HG02763 (cell line): Measurements from ENCODE around the gene KLF11.
"Not testable (repeated sequence)": the region's sequence is repeated elsewhere in the genome, so short reads cannot be mapped to it uniquely, and the experiment has no call there.

Source experiments
- ATAC-seq: cut with Tn5 transposase; IDR thresholded peaks from one replicate; pipeline ENCODE4 v1.9.1; 2021; ENCODE audit warnings: mild to moderate bottlenecking, moderate library complexity; ENCODE audit not compliant: unreplicated experiment

KLF11 gene

GRCh38 chr2:10022966-10023662 lies 20.2 kb upstream of the KLF11 start:
- no peak for ATAC-seq

GRCh38 chr2:10026940-10027569 lies 16.3 kb upstream of the KLF11 start:
- no peak for ATAC-seq

- no peak for ATAC-seq
These were observed 15.6 kb upstream of the KLF11 start for GRCh38 chr2:10027660-10028330.

DNA sequence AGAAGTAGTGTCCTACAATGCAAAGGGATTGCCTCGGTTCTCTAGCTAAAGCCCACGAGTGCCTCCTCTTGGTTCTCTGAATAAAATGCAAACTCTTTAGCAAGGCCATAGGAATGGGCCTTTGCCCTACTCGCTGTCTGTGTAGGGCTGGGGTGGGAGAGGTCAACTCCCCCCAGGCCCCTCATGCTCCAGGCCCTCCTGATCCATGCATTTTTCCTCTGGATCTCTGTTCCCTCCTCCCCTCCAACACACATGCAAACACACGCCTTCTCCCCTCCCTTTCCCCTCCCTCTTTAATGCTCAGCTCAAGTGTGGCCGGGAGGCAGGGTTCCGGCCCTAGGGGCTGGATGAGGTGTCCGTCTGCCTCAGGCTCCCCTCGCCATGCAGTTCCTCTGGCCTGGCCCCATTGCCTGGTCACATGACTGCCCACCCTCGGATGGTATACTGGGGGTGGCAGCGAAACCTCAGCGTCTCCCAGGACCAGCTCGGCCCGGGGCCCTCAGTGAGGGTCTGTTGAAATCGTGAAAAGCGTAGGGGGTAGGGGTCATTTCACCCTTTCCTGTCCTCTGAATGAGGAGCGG lies 14.9 kb upstream of the KLF11 start:
- ATAC-seq = no peak

GRCh38 chr2:10028988-10029874 lies 14.1 kb upstream of the KLF11 start:
- ATAC-seq = no peak

GRCh38 chr2:10029875-10030223 lies 13.5 kb upstream of the KLF11 start:
- no peak for ATAC-seq

DNA sequence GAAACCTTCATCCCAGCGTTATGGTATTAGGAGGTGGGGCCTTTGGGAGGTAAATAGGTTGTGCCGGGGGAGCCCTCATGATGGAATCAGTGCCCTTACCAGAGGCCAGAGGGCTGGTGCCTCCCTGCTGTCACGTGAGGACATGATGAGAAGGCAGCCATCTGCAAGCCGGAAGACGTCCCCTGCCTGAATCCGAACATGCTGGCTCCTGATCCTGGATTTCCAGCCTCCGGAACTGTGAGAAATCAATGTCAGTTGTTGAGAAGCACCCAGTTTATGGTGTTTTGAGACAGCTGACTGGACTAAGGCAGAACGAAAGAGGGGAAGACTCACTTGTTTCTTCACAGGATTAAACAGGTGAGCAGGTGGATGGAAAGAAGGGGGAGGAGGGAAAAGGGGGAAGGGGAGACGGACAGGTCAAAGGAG lies 13.0 kb upstream of the KLF11 start:
- ATAC-seq = no peak

- not testable (repeated sequence) for ATAC-seq
These were observed 12.6 kb upstream of the KLF11 start for GRCh38 chr2:10030798-10031197.

DNA sequence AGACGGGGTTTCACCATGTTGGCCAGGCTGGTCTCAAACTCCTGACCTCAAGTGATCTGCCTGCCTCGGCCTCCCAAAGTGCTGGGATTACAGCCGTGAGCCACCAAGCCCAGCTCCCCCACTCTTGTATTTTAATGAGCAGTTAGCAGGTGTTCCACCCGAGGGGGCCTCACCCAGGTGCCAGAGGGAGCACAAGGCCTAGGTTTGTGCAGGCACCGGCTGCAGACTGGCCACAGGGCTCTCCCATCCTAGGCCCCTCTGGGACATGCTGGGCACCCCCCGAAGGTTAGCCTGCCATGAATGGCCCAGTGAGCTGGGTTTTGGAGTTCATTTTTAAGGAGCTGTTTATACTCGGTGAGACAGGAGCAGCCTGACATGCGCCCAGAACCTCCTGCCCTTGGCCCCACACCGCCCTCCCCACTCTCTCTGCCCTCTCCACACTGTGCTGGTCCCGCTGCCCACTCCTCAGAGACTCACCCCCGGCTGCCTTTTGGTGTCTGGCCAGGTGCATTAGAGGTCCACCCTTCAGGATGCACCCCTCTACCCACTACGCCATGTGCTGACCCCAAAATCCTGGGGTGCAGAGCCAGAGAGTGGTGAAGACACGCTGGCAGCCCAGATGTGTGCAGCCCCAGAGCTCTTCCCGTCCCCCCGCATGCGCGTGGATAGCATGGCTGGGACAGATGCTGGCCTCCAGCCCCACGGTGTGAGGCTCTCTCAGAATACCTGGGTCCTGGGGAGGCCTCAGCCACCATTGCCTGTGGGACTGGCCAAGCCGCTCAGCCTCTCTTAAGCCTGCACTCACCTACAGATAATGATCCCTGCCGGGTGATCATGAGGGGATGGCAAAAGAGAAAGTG lies 11.2 kb upstream of the KLF11 start:
- ATAC-seq = no peak

- no peak for ATAC-seq
These were observed 10.6 kb upstream of the KLF11 start for GRCh38 chr2:10032746-10033105.

- no peak for ATAC-seq
These were observed 9.9 kb upstream of the KLF11 start for GRCh38 chr2:10033251-10034006.

- ATAC-seq = no peak
These were observed 8.9 kb upstream of the KLF11 start for GRCh38 chr2:10034333-10035052.

GRCh38 chr2:10035053-10035422 lies 8.3 kb upstream of the KLF11 start:
- ATAC-seq = no peak

DNA sequence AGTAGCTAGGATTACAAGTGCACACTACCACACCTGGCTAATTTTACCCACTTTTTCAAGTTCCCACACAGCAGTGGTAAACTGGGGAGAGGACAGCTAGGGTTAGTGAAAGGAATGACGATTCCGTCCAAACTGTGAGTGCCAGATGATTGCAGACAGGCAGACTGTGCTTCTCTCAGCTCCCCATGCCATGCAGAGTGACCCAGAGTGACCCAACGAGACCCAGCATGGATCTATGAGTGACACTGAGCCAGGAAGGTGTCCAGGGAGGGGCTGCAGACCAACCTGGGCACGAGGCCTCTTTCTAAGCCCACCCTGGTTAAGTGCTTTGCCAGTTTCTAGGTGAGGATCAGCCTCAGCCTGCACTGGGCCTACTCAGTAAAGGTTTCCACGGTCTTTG lies 7.7 kb upstream of the KLF11 start:
- no peak for ATAC-seq

- no peak for ATAC-seq
These were observed 7.1 kb upstream of the KLF11 start for GRCh38 chr2:10036095-10036884.

DNA sequence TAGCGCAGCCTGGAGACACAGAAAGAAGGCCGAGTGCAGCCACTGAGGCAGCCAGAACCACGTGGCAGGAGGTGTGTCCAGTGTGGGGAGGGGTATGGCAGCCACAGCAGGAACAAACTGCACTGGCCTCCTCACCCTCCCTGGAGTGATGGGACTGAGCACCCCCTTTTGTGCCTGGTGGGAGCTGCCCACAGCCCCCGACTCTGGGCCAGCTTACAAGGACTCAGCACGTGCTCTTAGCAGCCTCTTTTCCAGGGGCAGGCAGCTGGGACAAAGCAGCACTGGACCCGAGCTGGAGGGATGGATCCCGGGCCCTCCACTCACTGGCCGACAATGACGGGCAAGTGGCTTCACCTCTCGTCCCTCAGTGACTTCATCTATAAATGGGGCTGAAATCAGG lies 5.2 kb upstream of the KLF11 start:
- no peak for ATAC-seq

- no peak for ATAC-seq
These were observed 4.6 kb upstream of the KLF11 start for GRCh38 chr2:10038716-10039115.
